Endothelial cell of umbilical vein (primary cell): ENCODE data around the gene PM20D1. TPM values are rescaled to one million over a fixed set of nuclear protein-coding genes. Genes with fewer than 3 reads are reported as not detected.

Source experiments
- BruUV-seq: library from RNA; stranded (reverse); fragments of 400-500 nt; replicated peaks from 2 replicates; lab custom pipeline; 2021; lab: Mats Ljungman, UMichigan
- CTCF ChIA-PET: fragments of 300-600, 350-600 bp; sonication (Branson Sonifier 250); formaldehyde crosslinking; loops from one replicate; lab custom pipeline; 2021; ENCODE audit warnings: antibody characterized with exemption, inconsistent platforms; lab: Charles Lee
- POLR2A ChIA-PET: fragments of 300-600, 350-600 bp; sonication (Branson Sonifier 250); formaldehyde crosslinking; loops from one replicate; lab custom pipeline; 2021; ENCODE audit warnings: antibody characterized with exemption, inconsistent platforms; lab: Charles Lee
- DNase-seq: peaks from one replicate; pipeline ENCODE4 v3.0.0-alpha.2; 2011; ENCODE audit warnings: low read depth, low spot score
- FAIRE-seq: peaks from 2 replicates; lab custom pipeline; 2011; peaks lifted over from hg19 to GRCh38; lab: Jason Lieb, UNC
- H2AFZ ChIP-seq: 2 replicates; pipeline ENCODE4 v1.6.0; 2012; ENCODE audit warnings: low read depth, low read length, control low read depth, inconsistent platforms
- H3K27ac ChIP-seq: 2 replicates; pipeline ENCODE4 v1.5.1; 2011; ENCODE audit warnings: low read depth, mild to moderate bottlenecking, control low read depth, low read length, moderate library complexity; ENCODE audit not compliant: insufficient read depth
- H3K27me3 ChIP-seq, 2 experiments: 2 replicates each; pipeline versions ENCODE4 v1.6.0 to v1.6.1; 2011; ENCODE audit warnings: low read length in 2 of 2, mixed read lengths in 1 of 2; ENCODE audit not compliant: control insufficient read depth in 2 of 2, insufficient read depth in 2 of 2
- H3K36me3 ChIP-seq, 2 experiments: 2 replicates in 1 of 2; 3 replicates in 1 of 2; pipeline ENCODE4 v1.5.1; 2011; ENCODE audit warnings: low read length in 2 of 2, mild to moderate bottlenecking in 1 of 2, moderate library complexity in 1 of 2; ENCODE audit not compliant: control insufficient read depth in 2 of 2, insufficient read depth in 2 of 2; ENCODE audit errors: extremely low read depth in 1 of 2
- H3K4me1 ChIP-seq: 3 replicates; pipeline ENCODE4 v1.5.1; 2011; ENCODE audit warnings: mild to moderate bottlenecking, low read length; ENCODE audit not compliant: control insufficient read depth, insufficient read depth; ENCODE audit errors: extremely low read depth
- H3K4me2 ChIP-seq: 2 replicates; pipeline ENCODE4 v1.6.1; 2011; ENCODE audit warnings: low read length, control low read depth, mixed read lengths; ENCODE audit not compliant: insufficient read depth
- H3K4me3 ChIP-seq, 3 experiments: fragments of 200-600 bp in 1 of 3; sonication (generic), shearing (Covaris generic) in 1 of 3; replicated peaks in 1 of 3; 2 replicates each; pipeline ENCODE4 v1.5.1; 2011 to 2016; ENCODE audit warnings: control low read depth in 3 of 3, low read length in 3 of 3, mild to moderate bottlenecking in 2 of 3, inconsistent platforms in 1 of 3, low read depth in 1 of 3, moderate library complexity in 1 of 3; ENCODE audit not compliant: insufficient read depth in 1 of 3
- H3K79me2 ChIP-seq: 2 replicates; pipeline ENCODE4 v1.6.0; 2012; ENCODE audit warnings: low read length, inconsistent platforms; ENCODE audit not compliant: control insufficient read depth, insufficient read depth
- H3K9ac ChIP-seq: replicated peaks from 2 replicates; pipeline ENCODE3; 2011; ENCODE audit warnings: low read length, control low read depth; ENCODE audit not compliant: insufficient read depth; ENCODE audit errors: extremely low read depth
- H3K9me1 ChIP-seq: replicated peaks from 3 replicates; pipeline ENCODE4 v1.6.0; 2011; ENCODE audit warnings: mild to moderate bottlenecking, low read length; ENCODE audit not compliant: control insufficient read depth, insufficient read depth; ENCODE audit errors: extremely low read depth
- H3K9me3 ChIP-seq: replicated peaks from 2 replicates; pipeline ENCODE4 v1.5.1; 2012; ENCODE audit warnings: low read length, inconsistent platforms; ENCODE audit not compliant: control insufficient read depth, insufficient read depth
- H4K20me1 ChIP-seq: replicated peaks from 2 replicates; pipeline ENCODE3; 2011; ENCODE audit warnings: mild to moderate bottlenecking, low read length; ENCODE audit not compliant: control insufficient read depth, insufficient read depth; ENCODE audit errors: extremely low read depth
- EZH2 ChIP-seq: IDR thresholded peaks from 2 replicates; pipeline ENCODE4 v1.6.1; 2012; ENCODE audit warnings: borderline replicate concordance, low read depth, mild to moderate bottlenecking, moderate library complexity, low read length, inconsistent platforms; ENCODE audit not compliant: severe bottlenecking
- FOS ChIP-seq: IDR thresholded peaks from 2 replicates; pipeline ENCODE4 v1.6.1; 2011; ENCODE audit warnings: mild to moderate bottlenecking, low read length, moderate library complexity, borderline replicate concordance; ENCODE audit not compliant: insufficient read depth
- GATA2 ChIP-seq: IDR thresholded peaks from 2 replicates; pipeline ENCODE4 v1.7.0; 2011; ENCODE audit warnings: low read depth, mild to moderate bottlenecking, moderate library complexity, mixed read lengths, low read length; ENCODE audit not compliant: insufficient read length, insufficient read depth
- JUN ChIP-seq: IDR thresholded peaks from 2 replicates; pipeline ENCODE4 v1.6.1; 2011; ENCODE audit warnings: borderline replicate concordance, low read depth; ENCODE audit not compliant: insufficient read length, insufficient read depth
- MYC ChIP-seq: IDR thresholded peaks from one replicate; pipeline ENCODE4 v1.6.1; 2011; ENCODE audit warnings: mild to moderate bottlenecking, low read depth, low read length
- POLR2A ChIP-seq: IDR thresholded peaks from 2 replicates; pipeline ENCODE4 v1.6.1; 2012; ENCODE audit warnings: low read depth, mild to moderate bottlenecking, control low read depth, low read length
- POLR2AphosphoS5 ChIP-seq: IDR thresholded peaks from 2 replicates; pipeline ENCODE4 v1.6.1; 2012; ENCODE audit warnings: low read depth, mild to moderate bottlenecking, control low read depth, low read length, moderate library complexity; ENCODE audit not compliant: insufficient read depth
- dilution Hi-C: fragments of 300-500 bp; cut with MboI; formaldehyde crosslinking; loops from one replicate; pipeline ENCODE4 v1.15.0; 2019; ENCODE audit warnings: low sequenced_read_pairs; ENCODE audit not compliant: extremely low pct_ligation_motif_present
- intact Hi-C: fragments of 100-400 bp; cut with micrococcal nuclease; formaldehyde crosslinking; loops from one replicate; pipeline ENCODE4 v1.10.0; 2022
- polyA plus RNA-seq, 4 experiments: library from polyadenylated mRNA; depleted of rRNA in 3 of 4; stranded (reverse) in 3 of 4; unstranded in 1 of 4; fragments of >200 nt; gene quantifications; 2 replicates each; pipeline versions ENCODE4 v1.2.1 to v1.2.3, GENCODE V29; 2011 to 2012; ENCODE audit warnings: missing spikeins in 1 of 4
- total RNA-seq: library from RNA; stranded (reverse); gene quantifications from 2 replicates; pipeline ENCODE4 v1.2.3, GENCODE V29; 2021
- TF ChIP-seq, protein P1 (sequence below), 2 donors: IDR thresholded peaks; 1 replicate in 1 of 2; 2 replicates in 1 of 2; pipeline ENCODE4 v1.5.1; 2011; ENCODE audit warnings: low read length in 2 of 2, mild to moderate bottlenecking in 2 of 2, moderate library complexity in 2 of 2, control low read depth in 1 of 2, inconsistent platforms in 1 of 2, low read depth in 1 of 2; ENCODE audit not compliant: insufficient read depth in 1 of 2; ENCODE audit errors: extremely low read depth in 1 of 2
- TF ChIP-seq, protein P2 (sequence below): IDR thresholded peaks from 2 replicates; pipeline ENCODE4 v1.6.1; 2011; ENCODE audit not compliant: insufficient read depth, insufficient read length

Gene PM20D1
- total and polyA plus RNA-seq, 2 donors (not counting 3 experiments of a cell fraction or from before 2014, with no cell fraction given) = 0.11 TPM; not detected in 1

DNA sequence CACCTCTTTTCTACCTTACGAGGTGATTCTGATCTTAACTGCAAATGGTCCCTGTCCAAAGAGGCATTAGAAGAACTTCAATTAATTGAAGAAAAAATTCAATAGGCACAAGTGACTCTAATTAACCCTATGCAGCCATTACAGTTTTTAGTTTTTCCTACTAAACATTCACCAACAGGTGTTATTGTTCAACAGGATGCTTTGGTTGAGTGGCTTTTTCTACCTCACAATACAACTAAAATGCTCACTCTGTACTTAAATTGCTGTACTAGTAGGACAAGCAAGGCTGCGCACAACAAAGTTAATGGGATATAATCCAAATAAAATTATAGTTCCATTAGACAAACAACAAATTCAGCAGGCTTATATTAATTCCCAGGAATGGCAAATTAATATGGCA is 11.6 kb upstream of the PM20D1 start:
- DNase-seq = no peak
- Histone ChIP-seq H3K36me3 (no peaks in the 10 kb centered on the region), H3K9ac (no peak overlapping the region), H3K27ac (no peak overlapping the region), H3K9me3 (no peaks in the 10 kb centered on the region), H3K4me3 (no peak overlapping the region), H3K79me2 (no peaks in the 10 kb centered on the region), H4K20me1 (no peaks in the 10 kb centered on the region), H3K27me3 (peaks cover 0 to 10% of the 10 kb centered on the region in 2 experiments), H3K4me2 (no peak overlapping the region), H2AFZ (no peak overlapping the region), H3K4me1 (no peaks in the 10 kb centered on the region), H3K9me1 (no peaks in the 10 kb centered on the region)
- BruUV-seq = no TSS peak
- no peak for FAIRE-seq
- dilution Hi-C loops (no loop called here), intact Hi-C loops (no loop called here)
- ChIA-PET CTCF (no interaction called here), POLR2A (no interaction called here)
- TF ChIP-seq MYC = no peak
- TF ChIP-seq, protein P1, sequence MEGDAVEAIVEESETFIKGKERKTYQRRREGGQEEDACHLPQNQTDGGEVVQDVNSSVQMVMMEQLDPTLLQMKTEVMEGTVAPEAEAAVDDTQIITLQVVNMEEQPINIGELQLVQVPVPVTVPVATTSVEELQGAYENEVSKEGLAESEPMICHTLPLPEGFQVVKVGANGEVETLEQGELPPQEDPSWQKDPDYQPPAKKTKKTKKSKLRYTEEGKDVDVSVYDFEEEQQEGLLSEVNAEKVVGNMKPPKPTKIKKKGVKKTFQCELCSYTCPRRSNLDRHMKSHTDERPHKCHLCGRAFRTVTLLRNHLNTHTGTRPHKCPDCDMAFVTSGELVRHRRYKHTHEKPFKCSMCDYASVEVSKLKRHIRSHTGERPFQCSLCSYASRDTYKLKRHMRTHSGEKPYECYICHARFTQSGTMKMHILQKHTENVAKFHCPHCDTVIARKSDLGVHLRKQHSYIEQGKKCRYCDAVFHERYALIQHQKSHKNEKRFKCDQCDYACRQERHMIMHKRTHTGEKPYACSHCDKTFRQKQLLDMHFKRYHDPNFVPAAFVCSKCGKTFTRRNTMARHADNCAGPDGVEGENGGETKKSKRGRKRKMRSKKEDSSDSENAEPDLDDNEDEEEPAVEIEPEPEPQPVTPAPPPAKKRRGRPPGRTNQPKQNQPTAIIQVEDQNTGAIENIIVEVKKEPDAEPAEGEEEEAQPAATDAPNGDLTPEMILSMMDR (IDR thresholded peaks at IDR 0.05; ENCODE audit: extremely low read depth in 1 of 2, insufficient read depth in 1 of 2, low read depth in 1 of 2, low read length in 2 of 2) = no peak
- TF ChIP-seq FOS = no peak
- TF ChIP-seq EZH2 = no peak
- TF ChIP-seq, protein P2, sequence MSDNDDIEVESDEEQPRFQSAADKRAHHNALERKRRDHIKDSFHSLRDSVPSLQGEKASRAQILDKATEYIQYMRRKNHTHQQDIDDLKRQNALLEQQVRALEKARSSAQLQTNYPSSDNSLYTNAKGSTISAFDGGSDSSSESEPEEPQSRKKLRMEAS = no peak
- no peak for TF ChIP-seq GATA2
- no peak for TF ChIP-seq POLR2A
- no peak for TF ChIP-seq JUN
- no peak for TF ChIP-seq POLR2AphosphoS5
